OCI-LY7 (cell line): ENCODE data around the gene PPP1R7.

Experiments
- EZH2phosphoT487 ChIP-seq: fragments of 200-600 bp; sonication (generic); IDR thresholded peaks from 2 replicates; pipeline ENCODE4 v1.6.1; 2018; ENCODE audit warnings: low read depth, borderline replicate concordance, mild to moderate bottlenecking, mixed run types, antibody characterized with exemption, low read length, moderate library complexity, mixed read lengths
- TF ChIP-seq, protein P1 (sequence below): fragments of 200-600 bp; sonication (generic); conservative IDR thresholded peaks from 2 replicates; pipeline ENCODE4 v1.5.1; 2014; ENCODE audit warnings: mild to moderate bottlenecking, antibody characterized with exemption, low read length, moderate library complexity, mixed read lengths

DNA sequence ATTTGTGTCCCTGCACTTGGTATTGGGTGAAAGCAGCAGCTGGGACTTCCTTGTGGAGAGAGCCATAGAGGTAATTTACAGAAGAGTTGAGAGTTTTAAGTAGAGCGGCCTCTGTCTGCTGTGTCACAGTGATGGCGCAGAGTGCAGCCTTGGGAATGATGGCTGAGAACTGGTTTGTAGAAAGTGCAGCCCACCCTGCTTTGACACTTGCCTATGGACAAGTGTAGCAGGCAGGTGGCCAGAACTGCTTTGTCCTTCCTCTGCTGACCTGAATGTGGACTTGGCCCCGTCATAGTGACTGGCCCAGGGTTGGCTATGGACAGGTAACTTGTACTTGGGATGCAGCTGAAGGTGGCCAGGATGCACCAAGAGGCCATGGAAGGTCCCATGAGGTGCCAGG lies 31.9 kb downstream of the PPP1R7 start:
- TF ChIP-seq, protein P1, sequence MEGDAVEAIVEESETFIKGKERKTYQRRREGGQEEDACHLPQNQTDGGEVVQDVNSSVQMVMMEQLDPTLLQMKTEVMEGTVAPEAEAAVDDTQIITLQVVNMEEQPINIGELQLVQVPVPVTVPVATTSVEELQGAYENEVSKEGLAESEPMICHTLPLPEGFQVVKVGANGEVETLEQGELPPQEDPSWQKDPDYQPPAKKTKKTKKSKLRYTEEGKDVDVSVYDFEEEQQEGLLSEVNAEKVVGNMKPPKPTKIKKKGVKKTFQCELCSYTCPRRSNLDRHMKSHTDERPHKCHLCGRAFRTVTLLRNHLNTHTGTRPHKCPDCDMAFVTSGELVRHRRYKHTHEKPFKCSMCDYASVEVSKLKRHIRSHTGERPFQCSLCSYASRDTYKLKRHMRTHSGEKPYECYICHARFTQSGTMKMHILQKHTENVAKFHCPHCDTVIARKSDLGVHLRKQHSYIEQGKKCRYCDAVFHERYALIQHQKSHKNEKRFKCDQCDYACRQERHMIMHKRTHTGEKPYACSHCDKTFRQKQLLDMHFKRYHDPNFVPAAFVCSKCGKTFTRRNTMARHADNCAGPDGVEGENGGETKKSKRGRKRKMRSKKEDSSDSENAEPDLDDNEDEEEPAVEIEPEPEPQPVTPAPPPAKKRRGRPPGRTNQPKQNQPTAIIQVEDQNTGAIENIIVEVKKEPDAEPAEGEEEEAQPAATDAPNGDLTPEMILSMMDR = no peak
- TF ChIP-seq EZH2phosphoT487 = no peak
